ENCODE results near the gene CAP1.

DNA sequence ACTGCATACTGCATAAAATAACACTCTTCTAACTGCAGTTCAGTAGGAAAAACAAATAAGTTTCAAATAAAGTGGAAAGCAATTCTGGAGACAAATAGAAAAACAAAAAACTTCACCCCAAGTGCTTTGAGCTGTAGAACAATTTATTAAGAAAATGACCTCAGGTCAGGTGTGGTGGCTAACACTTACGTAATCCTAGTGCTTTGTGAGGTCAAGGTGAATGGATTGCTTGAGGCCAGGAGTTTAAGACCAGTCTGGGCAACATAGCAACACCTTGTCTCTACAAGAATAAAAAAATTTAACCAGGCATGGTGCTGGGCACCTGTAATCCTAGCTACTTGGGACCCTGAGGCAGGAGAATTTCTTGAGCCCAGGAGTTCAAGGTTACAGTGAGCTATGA lies 61.5 kb downstream of the CAP1 start:
- TF ChIP-seq POLR2AphosphoS5 (IDR thresholded peaks at IDR 0.05) (no peak), POLR2A (IDR thresholded peaks at IDR 0.05) (no peak)
